Left forelimb (tissue), 1 donor: Measurements from ENCODE around the gene ADAMTSL1.
"Not testable (repeated sequence)": the region's sequence is repeated elsewhere in the genome, so short reads cannot be mapped to it uniquely, and the experiment has no call there.

Experiments used
- DNase-seq: peaks from one replicate; pipeline ENCODE4 v3.0.0-alpha.2; 2018; ENCODE audit warnings: low spot score

ADAMTSL1 gene

GRCh38 chr9:18864516-18864915 lies 390.6 kb downstream of the ADAMTSL1 start:
- DNase-seq, result no peak

DNA sequence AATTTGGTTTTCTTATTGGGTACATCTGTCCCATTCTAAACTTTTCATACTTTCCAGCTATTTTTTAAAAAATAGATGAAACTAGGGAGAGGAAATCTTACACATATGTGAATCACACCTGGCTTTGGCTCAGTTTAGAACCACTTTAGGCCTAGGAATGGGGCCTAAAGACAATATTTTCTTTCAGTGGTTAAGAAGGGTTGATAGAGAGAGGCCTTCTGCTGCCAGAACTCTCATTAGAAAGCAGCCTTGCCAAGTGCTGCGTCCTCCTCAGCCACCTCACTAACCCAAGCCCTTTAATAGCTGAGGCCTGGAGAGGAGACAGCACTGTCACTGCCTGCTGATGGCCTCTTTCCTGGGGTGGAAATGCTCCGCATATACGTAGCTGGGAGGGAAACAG lies 391.6 kb downstream of the ADAMTSL1 start:
- DNase-seq, result no peak

DNA sequence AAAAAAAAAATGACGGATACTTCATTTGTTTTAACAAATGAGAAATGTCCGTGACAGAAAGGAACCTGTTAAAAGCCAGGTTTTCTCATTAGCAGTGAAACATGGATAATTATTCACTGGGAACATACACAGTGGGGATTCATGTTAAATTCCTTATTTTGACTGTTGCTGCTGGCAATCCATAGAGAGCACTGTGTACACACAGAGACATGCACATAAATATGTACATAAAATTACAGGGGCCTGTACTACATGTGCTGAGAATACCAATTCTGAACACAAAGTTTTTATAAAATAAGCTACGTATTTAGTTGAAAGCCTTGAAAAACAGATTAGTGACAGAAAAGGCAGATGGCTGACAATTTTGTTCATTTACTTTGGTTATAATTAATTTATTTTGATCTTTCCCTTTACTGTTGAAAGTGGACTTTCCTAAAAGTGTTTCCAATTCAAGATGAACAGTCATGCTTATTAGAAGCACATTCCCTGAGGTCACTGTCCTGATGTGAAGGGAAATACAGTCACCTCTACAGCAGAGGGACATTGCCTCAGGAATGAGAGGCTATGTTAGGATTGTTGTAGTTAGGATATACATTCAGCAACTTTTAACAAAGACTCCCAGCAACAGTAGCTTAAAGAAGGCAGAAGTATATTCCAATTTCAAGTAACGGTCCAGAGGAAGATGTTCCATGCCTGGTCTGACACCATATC lies 392.3 kb downstream of the ADAMTSL1 start:
- no peak for DNase-seq

- DNase-seq, result no peak
Measured at GRCh38 chr9:18869725-18870124, 395.8 kb downstream of the ADAMTSL1 start.

DNA sequence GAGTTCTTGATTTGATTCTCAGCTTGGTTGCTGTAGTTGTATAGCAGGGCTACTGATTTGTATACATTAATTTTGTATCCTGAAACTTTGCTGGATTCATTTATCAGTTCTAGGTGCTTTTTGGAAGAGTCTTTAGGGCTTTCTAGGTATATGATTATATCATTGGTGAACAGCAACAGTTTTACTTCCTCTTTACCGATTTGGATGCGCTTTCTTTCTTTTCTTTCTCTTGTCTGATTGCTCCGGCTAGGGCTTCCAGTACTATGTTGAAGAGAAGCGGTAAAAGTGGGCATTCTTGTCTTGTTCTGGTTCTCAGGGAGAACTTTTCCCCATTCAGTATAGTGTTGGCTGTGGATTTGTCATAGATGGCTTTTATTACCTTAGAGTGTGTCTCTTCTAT lies 400.1 kb downstream of the ADAMTSL1 start:
- no peak for DNase-seq

- not testable (repeated sequence) for DNase-seq
Measured at GRCh38 chr9:18874990-18875389, 401.0 kb downstream of the ADAMTSL1 start.

DNA sequence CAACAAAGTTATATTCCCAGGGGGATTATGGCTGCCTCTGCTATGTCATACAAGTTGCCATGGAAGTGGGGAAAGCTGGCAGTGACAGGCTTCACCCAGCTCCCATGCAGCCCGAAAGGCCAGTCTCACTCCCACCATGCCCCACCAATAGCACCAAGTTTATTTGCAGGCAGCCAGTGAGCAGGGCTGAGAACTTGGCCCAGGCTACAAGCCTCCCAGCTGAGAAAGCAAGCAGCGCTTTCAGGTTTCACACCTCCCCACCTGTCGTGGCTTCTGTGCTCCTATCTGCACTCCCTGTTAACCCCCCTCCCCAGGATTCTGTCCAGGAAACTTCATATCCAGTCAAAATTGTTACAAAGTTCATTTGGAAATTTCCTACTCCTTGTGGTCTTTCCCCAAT lies 404.0 kb downstream of the ADAMTSL1 start:
- no peak for DNase-seq

GRCh38 chr9:18881758-18882157 lies 407.8 kb downstream of the ADAMTSL1 start:
- no peak for DNase-seq

DNA sequence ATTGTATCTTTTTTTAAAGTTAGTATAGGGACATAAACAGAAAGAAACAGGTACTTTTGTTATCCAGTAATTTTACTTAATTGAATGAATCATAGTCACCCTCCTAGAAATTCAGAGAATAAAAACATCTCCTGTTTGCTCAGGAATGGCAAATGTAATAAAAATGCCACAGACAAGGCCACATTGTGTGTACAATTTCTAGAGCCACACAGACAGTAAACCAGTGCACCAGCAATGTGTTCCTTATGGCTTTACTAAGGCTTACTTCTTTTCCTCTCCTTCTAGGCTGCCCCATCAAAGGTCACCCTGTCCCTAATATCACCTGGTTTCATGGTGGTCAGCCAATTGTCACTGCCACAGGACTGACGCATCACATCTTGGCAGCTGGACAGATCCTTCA lies 413.6 kb downstream of the ADAMTSL1 start:
- no peak for DNase-seq

DNA sequence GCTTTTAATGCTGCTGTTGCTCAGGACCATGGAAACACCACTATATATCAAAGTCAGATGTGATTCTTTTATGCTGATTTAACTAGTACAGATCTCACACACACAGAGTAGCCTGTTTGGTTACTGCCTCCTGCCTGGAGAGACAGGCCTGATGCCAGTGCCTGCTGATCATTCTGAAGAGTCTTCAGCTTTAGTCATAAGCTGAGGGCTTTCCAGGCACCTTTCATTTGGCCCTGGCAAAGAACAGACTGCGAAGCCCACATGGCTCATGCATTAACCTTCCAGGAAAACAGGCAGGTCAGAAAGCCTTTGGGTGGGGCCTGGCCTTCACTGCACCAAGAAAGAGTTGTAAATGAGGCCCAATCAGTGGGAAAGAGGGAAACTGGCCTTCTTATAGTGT lies 414.3 kb downstream of the ADAMTSL1 start:
- DNase-seq, result no peak

- DNase-seq, result no peak
Measured at GRCh38 chr9:18889550-18889949, 415.6 kb downstream of the ADAMTSL1 start.

DNA sequence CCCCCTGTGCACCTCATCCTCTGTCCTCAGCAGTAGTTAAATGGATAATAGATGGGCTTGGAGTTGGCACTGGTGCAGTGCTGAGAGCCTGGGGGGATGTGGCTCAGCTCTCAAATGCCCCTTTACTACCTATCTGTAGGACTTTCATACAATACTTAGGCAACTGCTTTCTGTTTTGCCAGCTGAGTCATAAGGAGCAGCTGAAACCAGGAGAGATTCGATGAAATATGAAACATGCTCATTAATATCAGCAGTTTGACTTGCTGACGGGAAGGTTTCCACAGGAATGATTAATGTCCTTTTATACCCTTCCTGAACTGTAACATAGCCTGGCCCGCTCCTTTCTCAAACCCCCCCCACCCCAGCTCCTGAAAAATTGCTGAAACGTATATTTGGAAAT lies 416.4 kb downstream of the ADAMTSL1 start:
- no peak for DNase-seq

DNA sequence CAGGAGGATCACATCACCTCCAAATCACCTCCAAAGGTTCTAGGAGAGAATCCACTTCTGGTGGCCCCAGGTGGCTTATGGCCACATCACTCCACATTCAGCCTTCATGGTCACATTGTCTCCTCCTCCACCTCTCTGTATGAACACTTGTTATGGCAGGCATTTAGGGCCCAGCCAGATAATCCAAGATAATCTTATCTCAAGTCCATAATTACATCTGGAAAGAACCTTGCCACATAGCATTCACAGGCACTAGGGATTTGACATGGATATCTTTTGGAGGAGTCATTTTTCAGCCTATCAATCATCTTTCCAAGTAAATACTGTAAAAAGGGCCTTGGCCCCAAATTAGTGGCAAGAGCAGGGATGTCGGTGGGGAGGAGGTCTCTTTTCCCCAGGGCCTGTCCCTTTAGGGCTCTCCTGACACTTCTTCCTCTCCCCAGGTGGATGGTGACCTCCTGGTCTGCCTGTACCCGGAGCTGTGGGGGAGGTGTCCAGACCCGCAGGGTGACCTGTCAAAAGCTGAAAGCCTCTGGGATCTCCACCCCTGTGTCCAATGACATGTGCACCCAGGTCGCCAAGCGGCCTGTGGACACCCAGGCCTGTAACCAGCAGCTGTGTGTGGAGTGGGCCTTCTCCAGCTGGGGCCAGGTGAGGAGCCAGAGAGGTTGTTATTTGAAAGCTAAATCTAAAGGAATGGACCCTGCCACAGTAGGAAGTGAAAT lies 418.2 kb downstream of the ADAMTSL1 start:
- DNase-seq, result no peak

DNA sequence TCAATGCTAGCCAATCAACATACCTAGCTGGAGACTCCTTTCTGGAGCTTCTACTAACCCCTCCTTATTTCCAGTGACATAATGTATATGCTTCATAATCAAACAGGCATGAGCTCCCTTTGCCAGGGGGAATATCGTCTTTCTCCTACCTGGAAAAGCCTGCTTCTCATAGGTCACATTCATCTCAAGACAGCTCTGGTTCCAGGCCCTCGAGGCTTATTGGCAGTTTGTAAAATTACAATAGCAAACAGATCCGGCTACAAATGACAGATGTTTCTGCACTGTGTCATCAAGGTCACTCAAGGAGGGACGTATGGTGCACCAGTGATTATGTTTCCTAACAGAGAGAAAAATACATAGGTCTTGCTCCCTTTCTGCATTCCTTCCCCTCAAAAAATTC lies 419.1 kb downstream of the ADAMTSL1 start:
- no peak for DNase-seq

DNA sequence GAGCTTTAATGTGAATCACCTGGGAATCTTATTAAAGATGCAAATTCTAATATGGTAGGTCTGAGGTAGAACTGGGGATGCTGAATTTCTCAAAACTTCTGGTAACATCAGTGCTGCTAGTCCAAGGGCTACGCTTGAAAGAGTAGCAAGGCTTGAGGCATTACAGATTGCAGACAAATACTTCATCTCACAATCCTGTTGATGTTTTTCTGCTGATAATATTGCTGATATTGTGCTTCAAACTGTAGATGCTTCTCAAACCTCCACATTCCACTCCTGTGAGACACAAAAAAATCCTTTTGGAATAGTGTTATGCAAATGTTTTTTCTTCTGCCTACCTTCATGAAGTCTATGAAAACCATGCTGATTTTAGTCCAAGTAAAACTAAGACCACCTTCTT lies 419.5 kb downstream of the ADAMTSL1 start:
- no peak for DNase-seq

- no peak for DNase-seq
Measured at GRCh38 chr9:18896004-18896403, 422.1 kb downstream of the ADAMTSL1 start.

DNA sequence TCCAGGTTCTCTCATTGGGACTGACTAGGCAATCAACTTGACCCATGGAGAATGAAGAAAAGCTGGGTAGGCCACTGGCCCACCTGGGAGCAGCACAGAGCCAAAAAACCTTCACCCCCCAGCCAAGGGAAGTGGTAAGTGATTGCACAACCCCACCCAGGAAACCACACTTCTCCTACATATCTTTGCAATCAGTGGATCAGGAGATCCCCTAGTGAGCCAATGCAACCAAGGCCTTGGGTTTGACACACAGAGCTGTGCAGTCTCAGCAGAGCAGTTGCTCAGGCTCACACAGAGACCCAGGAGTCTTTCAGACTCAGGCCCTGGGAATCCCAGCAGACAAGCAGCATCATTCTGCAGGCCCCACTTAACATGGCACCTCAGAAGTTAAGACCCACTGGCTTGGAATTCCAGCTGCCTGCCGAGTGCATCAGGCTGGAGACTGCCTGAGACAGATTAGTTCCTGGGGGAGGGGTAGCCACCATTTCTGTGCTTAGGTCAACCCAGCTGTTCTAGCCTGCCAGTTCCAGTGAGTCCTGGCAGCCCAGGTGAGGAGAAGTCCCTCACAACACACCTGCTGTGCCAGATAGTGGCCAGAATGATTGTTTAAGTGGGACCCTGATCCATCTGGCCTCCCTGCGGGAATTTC lies 422.7 kb downstream of the ADAMTSL1 start:
- DNase-seq, result no peak

DNA sequence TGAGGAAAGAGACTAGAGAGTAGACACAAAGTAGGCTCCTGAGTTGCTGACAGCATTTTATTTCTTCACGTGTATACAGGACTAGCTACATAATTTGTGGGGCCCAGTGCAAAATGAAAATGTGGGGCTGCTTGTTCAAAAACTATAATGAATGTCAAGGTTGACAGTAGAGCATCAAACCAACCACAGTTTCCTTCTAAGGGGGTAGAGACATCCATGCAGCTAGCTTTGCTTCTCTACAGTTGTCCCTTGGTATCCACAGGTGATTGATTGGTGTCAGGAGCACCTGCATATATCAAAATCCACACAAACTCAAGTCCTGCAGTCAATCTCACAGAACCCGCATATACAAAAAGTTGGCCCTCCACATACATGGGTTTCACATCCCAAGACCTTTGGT lies 429.5 kb downstream of the ADAMTSL1 start:
- no peak for DNase-seq

DNA sequence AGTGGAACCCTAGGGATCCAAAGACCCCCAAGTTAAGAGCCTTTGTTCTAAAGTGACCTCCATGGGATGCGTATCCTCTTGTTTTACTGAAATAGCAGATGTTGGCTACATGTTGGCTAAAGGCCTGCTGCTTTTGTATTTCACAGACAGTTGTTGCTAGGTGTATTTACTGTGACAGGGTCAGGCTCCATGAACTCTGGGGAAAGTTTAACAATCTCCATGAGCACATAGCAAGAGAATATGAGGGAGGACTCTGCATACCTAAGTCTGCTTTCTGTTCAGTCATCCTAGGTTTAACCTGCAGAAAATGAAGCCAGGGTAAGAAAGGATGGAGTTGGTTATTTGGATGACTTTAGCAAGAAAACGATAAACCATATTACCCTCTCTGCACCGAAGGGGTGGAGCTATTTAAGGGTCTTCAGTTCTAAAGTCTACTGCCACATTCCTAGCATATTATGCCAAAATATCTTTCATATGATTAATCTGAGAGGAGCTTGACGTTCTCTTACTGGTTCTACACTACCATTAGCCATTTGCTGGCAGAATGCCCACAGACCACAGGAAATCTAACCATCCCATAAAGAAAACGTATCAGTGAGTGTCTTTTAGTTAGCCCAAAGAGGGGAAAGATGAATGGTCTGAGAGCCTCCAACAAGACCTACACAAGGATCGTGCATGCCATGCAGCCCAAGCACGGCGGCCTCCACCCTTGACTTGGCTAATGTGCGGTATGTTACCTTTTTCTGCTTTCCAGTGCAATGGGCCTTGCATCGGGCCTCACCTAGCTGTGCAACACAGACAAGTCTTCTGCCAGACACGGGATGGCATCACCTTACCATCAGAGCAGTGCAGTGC lies 431.3 kb downstream of the ADAMTSL1 start:
- DNase-seq, result no peak

DNA sequence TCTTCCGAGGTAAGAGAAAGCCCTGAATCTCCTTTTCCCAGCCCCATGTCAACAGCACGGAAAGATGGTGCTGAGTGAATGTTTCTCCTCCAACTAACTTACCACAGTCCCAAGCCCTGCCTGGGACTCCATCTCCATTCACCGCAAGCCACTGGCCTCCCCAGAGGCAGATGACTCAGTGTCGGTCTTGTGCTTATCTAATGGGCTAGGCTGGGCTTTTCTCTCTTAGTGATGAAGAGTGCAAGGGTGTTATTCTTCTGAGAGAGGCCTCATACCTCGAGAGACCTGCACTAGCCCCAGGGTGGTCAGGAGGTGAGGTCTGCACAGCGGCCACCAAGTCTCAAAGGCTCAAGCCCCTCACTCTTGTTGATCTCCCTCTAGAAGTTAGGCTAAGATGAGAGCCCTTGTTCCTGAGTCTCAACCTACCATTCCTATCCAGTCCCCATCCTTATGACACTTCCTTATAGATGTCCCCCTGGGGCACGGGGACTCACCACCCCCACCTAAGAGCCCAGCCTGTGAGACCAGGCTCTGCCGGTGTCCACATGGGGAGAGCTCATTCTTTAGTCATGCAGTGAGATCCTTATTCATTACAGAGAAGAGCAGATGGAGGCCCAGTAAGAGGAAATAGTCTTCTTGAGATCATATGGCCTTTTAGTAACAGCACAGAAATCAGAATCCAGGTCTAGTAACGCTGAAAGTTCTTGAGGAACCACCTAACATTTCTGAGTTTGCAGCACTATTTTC lies 432.1 kb downstream of the ADAMTSL1 start:
- no peak for DNase-seq

- DNase-seq, result no peak
Measured at GRCh38 chr9:18906656-18907395, 432.9 kb downstream of the ADAMTSL1 start.
